Body of pancreas (tissue), 4 donors: ENCODE results near the gene HOMER2.

Source experiments
- CTCF ChIP-seq, 7 experiments: fragments of 450-650 bp in 4 of 7; fragments of 200-600 bp in 3 of 7; sonication (generic) in 3 of 7; IDR thresholded peaks; one replicate each; pipeline ENCODE4 v1.5.1; 2016 to 2019; ENCODE audit warnings: antibody characterized with exemption in 7 of 7
- POLR2A ChIP-seq, 3 donors: fragments of 450-650 bp; IDR thresholded peaks; one replicate each; pipeline ENCODE4 v1.6.1; 2016; ENCODE audit warnings: antibody characterized with exemption in 3 of 3, mild to moderate bottlenecking in 2 of 3

- TF ChIP-seq CTCF (IDR thresholded peaks at IDR 0.05) (no peak), POLR2A (IDR thresholded peaks at IDR 0.05) (no peak)
Measured at GRCh38 chr15:82963471-82964341, 11.2 kb upstream of the HOMER2 start.
